Measurements from ENCODE around the gene EGFL7.

Gene EGFL7

DNA sequence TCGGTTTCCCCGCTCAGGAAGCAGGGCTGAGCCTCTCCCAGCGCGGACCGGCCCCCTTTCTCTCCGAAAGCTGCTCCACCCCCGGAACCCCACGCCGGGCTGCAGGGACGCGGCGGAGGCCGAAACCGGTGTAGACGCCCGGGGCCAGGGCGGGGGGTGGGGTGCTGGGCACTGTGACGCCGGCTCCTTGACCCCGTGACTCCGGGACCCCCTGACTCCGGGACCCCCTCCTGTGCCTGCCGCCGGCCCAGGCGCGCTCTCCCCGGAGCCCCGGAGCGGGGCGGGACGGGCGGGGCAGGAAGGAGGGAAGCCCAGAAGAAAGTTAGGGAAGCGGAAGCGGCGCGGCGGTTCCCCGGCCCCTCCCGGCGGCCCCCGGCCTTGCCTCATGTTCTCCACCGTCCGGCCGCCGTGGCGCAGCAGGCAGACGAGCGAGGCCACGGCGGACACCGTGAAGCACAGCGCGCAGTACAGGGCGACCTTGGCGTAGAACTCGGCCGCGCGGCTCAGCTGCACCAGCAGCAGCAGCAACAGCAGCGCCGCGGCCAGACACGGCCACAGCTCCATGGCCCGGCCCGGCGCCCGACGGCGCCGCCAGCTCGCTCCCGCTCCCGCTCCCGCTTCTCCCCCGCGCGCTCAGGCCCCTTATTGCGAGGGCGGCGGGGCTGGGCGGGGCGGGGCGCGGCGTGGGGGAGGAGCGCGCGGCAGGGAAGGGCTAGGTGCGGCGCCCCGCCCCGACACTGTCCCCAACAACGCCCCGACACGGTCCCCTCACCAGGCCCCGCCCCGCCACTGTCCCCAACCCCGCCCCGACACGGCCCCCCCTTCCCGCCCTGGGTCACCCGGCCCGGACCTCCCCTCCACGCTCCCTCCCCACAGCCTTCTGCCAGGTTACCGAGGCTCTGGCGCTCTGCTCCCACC, 24.3 kb downstream of the EGFL7 start, which contains the start of gene AGPAT2:
Gene AGPAT2 (minus strand): TSS at position 664 of the 918 bp plus-strand sequence. CDS start 100 bp downstream, at position 564.
- no peaks in the 10 kb centered on the region for H3K36me3 Mint-ChIP-seq (ENCODE audit: low read depth)
- H3K9me3 Mint-ChIP-seq, result no peaks in the 10 kb centered on the region
- H3K27ac Mint-ChIP-seq, result no peak within 1 kb of the TSS
- H3K4me3 Mint-ChIP-seq, result peak within 1 kb of the TSS; percentile 70
- DNase-seq (peak; percentile 77), ATAC-seq (peak; percentile 86)
- H3K27me3 Mint-ChIP-seq, result peaks cover 2% of the 10 kb centered on the region
- peaks cover 4% of the 10 kb centered on the region for H3K4me1 Mint-ChIP-seq

DNA sequence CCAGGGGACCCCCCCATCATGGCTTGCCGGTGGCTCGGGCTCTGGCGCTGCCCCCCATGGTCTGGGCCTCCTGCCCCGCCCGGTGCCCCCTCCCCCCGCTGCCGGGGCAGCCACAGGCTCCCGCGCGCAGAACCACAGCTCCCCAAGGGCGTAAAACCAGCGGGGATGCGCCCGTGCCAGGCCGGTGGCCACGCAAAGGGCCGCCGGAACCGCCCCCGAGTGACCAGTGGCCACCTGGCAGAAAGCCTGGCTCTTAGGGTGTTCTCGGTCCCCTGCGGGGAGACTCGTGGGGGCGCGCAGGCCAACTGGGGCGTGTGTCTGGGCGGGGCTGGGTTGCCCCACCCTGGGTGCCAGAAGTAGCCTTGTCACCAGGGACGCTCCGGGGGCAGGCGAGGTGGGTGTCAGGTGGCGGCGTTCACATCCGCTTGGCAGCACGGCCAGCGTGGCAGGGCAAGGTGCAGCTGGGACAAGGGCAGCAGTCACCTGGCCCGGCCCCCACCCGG, 25.1 kb downstream of the EGFL7 start:
- H3K36me3 Mint-ChIP-seq (ENCODE audit: low read depth), result no peaks in the 10 kb centered on the region
- H3K4me3 Mint-ChIP-seq, result no peak overlapping the region
- no peak overlapping the region for H3K27ac Mint-ChIP-seq
- DNase-seq, result no peak
- no peaks in the 10 kb centered on the region for H3K9me3 Mint-ChIP-seq
- peaks cover 4% of the 10 kb centered on the region for H3K4me1 Mint-ChIP-seq
- peaks cover 2% of the 10 kb centered on the region for H3K27me3 Mint-ChIP-seq
- ATAC-seq, result no peak

DNA sequence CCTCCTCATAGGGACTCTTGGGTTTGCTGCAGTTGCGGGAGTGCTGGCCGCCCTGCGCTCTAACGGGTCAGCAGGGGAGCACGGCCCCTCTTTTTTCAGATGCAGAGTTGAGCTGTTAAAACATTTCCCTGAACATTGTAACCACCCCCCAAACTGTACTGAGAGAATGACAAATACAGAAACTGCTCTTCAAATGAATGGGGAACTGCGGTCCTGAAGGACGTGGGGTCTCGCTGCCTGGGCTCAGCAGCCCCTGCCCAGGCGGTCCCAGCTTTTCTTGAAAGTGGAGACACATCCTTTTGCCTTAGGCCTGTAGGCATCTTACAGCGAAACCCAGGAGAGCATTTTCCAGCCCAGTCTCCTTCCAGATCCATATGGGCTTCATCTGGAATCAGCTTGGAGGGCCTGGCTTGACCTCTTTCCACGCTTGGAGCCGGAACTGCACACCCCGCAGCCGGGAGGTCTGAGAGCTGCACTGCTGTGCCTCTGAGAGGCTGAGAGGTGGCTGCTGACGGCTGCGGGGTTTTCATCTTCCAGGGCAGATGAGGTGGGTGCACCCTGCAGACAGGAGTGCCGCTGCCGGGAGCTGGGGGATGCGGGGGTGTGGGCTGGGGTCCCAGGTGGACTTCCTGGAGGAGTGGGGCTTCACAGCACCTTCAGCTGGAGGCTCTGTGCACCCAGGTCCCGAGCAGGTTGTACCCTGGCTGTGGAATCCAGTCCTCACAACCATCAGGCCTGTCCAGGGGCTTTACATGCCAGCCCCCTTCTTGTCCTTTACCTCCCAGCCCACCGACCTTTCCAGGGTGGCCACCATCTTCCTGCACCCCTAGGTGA, 25.8 kb downstream of the EGFL7 start:
- Mint-ChIP-seq H3K27ac (no peak overlapping the region), H3K4me3 (no peak overlapping the region), H3K4me1 (peaks cover 4% of the 10 kb centered on the region), H3K27me3 (peaks cover 2% of the 10 kb centered on the region), H3K36me3 (ENCODE audit: low read depth) (no peaks in the 10 kb centered on the region), H3K9me3 (no peaks in the 10 kb centered on the region)
- ATAC-seq, result no peak
- DNase-seq, result no peak

DNA sequence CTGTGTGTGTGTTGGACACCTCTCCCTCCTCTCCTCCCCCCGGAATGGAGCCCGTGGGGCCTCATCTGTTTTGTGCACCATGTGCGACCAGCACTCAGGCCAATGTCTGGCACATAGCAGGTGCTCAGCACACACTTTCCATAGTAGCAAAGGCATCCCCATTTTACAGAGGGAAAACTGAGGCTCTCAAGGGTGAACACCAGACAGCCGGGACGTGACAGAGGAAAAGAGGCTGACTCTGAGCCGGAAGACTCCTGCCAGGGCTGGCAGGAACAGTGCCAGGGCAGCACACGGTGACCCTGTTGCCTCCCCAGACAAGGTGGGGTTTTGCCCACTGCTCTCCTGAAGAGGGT, 26.4 kb downstream of the EGFL7 start:
- Mint-ChIP-seq H3K4me1 (peaks cover 4% of the 10 kb centered on the region), H3K4me3 (no peak overlapping the region), H3K27ac (no peak overlapping the region), H3K9me3 (no peaks in the 10 kb centered on the region), H3K36me3 (ENCODE audit: low read depth) (no peaks in the 10 kb centered on the region), H3K27me3 (peaks cover 2% of the 10 kb centered on the region)
- DNase-seq (no peak), ATAC-seq (no peak)

DNA sequence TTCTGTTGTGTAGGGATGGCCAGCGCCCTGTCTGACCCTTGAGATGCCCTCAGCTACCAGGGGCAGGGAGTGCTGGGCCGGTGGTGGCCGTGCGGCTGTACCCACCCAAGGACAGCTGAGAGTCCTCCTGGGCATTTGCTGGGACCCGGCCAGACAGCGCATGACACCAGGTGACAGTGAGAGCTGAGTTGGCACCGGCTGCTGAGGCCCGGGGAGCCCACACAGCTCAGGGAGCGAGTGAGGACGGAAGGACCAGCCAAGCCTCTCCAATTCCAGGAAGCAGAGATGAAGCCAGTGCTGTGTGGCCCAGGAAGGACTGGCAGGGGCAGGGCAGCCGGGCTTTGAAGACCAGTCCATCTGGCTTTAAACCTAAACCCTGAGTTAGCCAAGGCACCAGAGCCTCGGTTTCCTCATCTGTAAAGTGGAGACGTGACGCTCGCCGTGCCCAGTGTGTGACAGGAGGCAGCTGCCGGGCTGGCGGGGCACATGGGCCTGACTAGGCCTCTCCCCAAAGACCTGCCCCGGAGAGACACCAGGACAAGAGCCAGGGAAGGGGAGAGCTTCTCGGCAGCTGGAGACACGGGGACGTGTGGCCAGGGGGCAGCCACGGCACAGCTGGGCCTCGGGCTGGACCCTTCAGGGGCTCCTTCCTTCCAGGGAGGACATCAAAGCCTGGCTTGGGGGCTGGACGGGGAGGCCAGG, 27.5 kb downstream of the EGFL7 start:
- Mint-ChIP-seq H3K4me1 (peaks cover 4% of the 10 kb centered on the region), H3K27ac (no peak overlapping the region), H3K9me3 (no peaks in the 10 kb centered on the region), H3K4me3 (no peak overlapping the region), H3K36me3 (ENCODE audit: low read depth) (no peaks in the 10 kb centered on the region), H3K27me3 (peaks cover 2% of the 10 kb centered on the region)
- no peak for ATAC-seq
- no peak for DNase-seq

DNA sequence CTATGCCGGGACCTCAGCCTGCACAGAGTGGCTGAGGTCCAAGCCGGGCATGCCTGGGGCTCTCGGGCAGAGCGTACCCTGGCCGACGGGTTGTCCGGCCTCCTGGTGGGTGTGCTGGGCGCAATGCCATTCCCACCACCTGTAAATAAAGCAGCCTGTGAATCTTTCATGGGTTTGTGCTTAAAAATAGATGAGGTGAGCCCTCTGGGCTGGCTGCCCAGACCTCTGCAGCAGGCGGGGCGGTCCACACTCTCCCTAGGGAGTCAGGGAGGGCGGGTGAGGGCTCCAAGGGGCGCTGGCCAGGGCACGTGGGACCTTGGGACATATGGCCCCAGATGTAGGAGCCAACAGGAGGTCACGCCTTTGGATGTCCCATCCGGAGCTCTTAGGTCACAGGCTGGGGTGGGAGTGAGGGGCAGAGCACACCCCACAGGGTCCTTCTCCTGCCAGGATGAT, 28.1 kb downstream of the EGFL7 start:
- Mint-ChIP-seq H3K9me3 (no peaks in the 10 kb centered on the region), H3K27ac (no peak overlapping the region), H3K36me3 (ENCODE audit: low read depth) (no peaks in the 10 kb centered on the region), H3K4me1 (peaks cover 4% of the 10 kb centered on the region), H3K4me3 (no peak overlapping the region), H3K27me3 (peaks cover 2% of the 10 kb centered on the region)
- no peak for ATAC-seq
- no peak for DNase-seq

DNA sequence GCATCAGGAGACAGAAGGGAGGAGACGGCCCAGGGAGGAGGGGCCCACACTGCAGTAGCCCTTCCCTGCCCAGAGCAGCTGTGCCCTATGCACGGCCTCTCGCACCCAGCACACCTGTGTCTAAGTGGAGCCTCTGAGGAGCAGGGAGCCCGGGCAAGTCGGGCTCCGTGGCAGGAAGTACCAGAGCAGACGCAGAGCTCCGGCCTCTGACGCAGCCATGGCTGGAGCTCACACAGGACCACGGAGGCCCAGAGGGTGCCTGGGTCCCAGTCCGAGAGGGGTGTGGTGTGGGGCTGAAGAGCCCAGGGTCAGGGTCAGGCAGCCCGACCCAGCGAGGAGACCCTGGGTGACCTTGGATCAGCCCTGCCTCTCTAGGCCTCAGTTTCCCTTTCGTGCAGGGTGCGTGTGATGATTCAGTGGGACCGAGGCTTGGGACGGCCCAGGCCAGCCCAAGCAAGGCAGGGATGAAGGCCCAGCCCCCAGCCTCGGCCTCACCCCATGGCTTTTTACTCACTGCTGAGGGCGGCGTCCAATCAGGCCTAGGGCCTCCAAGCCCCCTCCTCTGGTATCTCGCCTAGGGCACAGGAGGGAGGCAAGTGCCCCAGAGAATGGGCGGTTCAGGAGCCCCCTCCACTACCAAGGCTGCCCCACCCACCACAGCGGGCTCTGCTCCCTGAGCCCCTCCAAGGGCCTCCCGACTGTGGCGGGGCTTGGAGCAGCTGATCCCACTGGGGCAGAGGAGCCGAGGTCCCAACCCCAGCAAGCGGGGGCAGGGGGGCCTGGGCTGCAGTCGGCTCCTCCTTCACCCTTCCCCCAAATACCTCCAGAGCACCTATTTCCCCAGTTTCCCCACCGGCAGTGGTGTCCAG, 28.8 kb downstream of the EGFL7 start:
- Mint-ChIP-seq H3K27ac (no peak overlapping the region), H3K4me3 (no peak overlapping the region), H3K9me3 (no peaks in the 10 kb centered on the region), H3K4me1 (peaks cover 2% of the 10 kb centered on the region), H3K36me3 (ENCODE audit: low read depth) (no peaks in the 10 kb centered on the region), H3K27me3 (peaks cover 2% of the 10 kb centered on the region)
- no peak for DNase-seq
- no peak for ATAC-seq

DNA sequence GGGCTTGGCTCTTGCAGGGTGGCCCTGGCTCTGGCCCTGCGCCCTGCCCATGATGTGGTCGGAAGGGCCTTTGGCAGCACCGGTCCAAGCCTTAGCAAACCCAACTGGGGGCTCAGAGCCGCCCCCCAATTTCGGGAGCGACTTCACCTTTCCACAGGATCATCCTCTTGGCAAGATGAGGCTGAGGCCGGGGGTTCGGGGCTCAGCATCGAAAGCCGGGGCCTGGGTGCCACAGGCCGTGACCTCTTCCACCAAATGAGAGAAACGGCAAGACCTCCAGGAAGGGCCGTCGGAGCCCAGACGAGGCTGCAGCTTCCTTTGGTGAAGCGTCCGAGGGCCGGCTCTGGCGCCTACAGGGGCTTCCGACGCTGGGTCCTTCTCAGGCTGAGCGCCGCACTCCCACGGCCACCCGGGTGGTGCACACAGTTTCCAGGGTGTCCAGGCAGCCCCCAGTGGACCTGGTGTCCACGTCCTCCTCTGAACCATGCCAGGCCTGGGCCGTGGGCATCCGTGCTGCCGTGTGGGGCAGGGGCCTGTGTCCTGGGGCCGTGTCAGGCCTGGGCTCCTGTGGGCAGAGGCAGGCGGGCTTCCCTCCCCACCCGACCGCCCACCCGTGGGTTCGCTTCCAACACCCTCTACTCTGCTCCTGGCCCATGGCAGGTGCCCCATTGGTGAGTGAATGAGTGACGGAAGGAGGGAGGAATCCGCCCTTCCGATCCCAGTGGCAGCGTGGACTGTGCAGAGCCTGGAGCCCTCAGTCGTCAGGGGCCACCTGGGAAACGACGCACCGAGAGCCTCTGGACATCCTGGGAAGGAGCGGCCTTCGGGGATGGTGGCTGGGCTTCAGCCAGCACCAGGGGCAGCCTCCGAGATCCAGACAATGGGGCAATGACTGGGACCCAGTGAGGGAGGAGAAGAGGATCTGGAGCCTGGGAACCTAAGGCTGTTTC, 29.7 kb downstream of the EGFL7 start:
- no peak overlapping the region for H3K27ac Mint-ChIP-seq
- DNase-seq (no peak), ATAC-seq (no peak)
- no peaks in the 10 kb centered on the region for H3K36me3 Mint-ChIP-seq (ENCODE audit: low read depth)
- H3K9me3 Mint-ChIP-seq, result no peaks in the 10 kb centered on the region
- H3K4me3 Mint-ChIP-seq, result no peak overlapping the region
- peaks cover 7% of the 10 kb centered on the region for H3K27me3 Mint-ChIP-seq
- H3K4me1 Mint-ChIP-seq, result peaks cover 5% of the 10 kb centered on the region

DNA sequence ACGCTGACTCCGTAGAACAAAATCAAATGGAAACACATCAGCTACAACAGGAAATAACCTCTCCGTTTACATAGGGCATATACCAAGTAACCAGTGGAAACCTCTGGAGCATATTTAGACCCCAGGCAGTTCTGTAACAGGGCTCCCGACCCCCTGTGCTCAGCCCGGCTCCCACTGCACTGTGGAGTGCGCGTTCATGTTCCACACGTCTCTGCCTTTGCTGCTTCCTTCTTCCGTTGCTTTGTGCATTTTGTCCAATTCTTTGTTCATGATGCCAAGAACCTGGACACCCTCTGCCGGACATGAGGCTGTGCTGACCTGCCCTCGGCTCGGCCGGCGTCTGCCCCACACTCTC, 30.4 kb downstream of the EGFL7 start:
- Mint-ChIP-seq H3K4me3 (no peak overlapping the region), H3K27ac (no peak overlapping the region), H3K27me3 (peaks cover 8% of the 10 kb centered on the region), H3K4me1 (peaks cover 5% of the 10 kb centered on the region), H3K36me3 (ENCODE audit: low read depth) (no peaks in the 10 kb centered on the region), H3K9me3 (no peaks in the 10 kb centered on the region)
- no peak for DNase-seq
- no peak for ATAC-seq

DNA sequence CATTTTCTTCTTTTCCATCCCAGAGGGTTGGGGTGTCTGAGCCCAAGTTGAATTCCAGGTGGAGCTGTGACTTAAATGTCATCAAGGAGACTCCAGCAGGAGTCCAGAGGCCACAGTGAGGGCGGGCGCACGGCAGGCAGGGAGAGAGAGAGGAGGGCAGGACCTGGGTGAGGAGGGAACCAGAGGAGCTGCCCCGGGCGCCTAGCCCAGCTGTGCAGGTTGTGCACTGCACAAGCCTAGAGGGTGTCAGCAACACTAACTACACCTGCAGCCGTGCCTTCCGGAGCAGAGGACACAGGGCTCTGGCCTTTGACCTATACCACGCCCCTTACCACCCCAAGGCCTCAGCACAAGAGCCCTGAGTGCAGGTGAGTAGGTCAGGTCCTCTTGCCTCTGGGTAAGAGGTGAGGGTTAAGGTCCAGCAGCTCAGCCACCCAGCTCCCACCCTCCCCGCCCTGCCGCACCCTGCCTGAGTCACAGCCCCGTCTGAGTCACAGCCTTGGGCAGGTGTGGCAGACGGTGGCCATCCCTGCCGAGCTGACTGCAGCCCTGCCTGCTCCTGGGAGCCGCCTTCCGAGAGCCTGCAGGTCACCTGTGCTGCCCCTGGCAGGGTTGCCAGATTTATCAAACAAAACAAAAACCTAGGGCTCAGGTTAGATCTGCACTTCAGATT, 30.9 kb downstream of the EGFL7 start:
- no peaks in the 10 kb centered on the region for H3K36me3 Mint-ChIP-seq (ENCODE audit: low read depth)
- H3K27ac Mint-ChIP-seq, result no peak overlapping the region
- H3K9me3 Mint-ChIP-seq, result no peaks in the 10 kb centered on the region
- H3K4me1 Mint-ChIP-seq, result peaks cover 3% of the 10 kb centered on the region
- peaks cover 8% of the 10 kb centered on the region for H3K27me3 Mint-ChIP-seq
- ATAC-seq (peak; percentile 45), DNase-seq (no peak)
- H3K4me3 Mint-ChIP-seq, result no peak overlapping the region

DNA sequence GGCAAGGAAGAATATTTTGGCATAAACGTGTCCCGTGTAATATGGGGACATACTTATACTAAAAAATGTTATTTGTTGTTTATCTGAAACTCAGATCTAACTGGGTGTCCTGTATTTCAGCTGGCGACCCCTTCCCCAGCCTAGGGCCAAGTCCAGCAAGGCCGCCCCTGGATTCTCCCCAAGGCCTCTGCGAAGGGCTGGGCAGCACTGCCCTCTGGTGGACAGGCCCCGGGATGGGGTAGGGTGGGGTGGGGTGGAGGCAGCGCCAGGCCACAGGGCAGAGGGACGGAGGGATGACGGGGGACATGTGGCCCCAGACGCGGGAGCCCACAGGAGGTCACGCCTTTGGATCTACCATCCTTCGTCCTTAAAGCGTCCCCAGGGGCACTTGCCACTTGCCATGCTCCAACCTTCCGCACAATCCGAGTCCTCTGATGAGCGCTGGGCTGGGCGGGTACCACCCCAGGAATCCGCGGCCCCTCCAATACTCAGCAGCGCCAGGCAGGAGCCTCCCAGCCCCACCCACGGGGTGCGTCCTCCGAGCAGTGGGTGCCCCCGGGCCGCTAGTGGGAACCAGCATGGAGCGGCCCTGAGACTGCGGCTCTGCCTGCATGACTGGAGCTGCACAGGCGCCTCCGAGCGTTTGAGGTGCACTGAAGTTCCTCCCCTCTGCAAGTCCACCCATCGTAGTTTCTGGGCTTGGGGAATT, 31.6 kb downstream of the EGFL7 start:
- Mint-ChIP-seq H3K36me3 (ENCODE audit: low read depth) (no peaks in the 10 kb centered on the region), H3K27ac (no peak overlapping the region), H3K27me3 (peaks cover 11% of the 10 kb centered on the region), H3K9me3 (no peaks in the 10 kb centered on the region), H3K4me1 (peaks cover 3% of the 10 kb centered on the region), H3K4me3 (no peak overlapping the region)
- DNase-seq (peak; percentile 67), ATAC-seq (no peak)

DNA sequence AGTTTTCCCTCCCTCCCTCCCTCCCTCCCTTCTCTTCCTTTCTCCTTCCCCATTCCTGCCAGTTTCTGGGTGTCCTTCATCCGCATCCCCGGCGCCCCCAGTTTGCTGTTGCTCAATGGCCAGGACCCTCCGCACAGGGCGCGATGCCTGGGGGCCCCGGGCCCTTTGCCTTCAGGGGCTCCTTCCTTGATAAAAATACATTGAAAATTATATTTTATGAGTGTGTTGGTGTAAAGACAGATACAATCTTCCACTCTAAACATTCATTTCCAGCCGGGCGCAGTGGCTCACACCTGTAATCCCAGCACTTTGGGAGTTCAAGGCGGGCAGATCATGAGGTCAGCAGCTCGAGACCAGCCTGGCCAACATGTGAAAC, 32.1 kb downstream of the EGFL7 start:
- DNase-seq (no peak), ATAC-seq (no peak)
- H3K9me3 Mint-ChIP-seq, result no peaks in the 10 kb centered on the region
- no peaks in the 10 kb centered on the region for H3K36me3 Mint-ChIP-seq (ENCODE audit: low read depth)
- H3K4me3 Mint-ChIP-seq, result no peak overlapping the region
- peaks cover 3% of the 10 kb centered on the region for H3K4me1 Mint-ChIP-seq
- peaks cover 11% of the 10 kb centered on the region for H3K27me3 Mint-ChIP-seq
- H3K27ac Mint-ChIP-seq, result no peak overlapping the region
